Measurements from ENCODE around the gene ZNF804A.

The ZNF804A gene

GRCh38 chr2:184598316-184599053 lies at the start of gene ZNF804A:
Gene ZNF804A (plus strand): TSS chr2:184598529. CDS start chr2:184598960, 431 bp downstream.
- no peak for DNase-seq (ENCODE audit: low read depth, low spot score)

GRCh38 chr2:184549153-184549552 lies 49.2 kb upstream of the ZNF804A start:
- DNase-seq (ENCODE audit: low read depth, low spot score), result no peak

- DNase-seq (ENCODE audit: low read depth, low spot score), result no peak
These were observed 46.7 kb upstream of the ZNF804A start for GRCh38 chr2:184551626-184552025.

- no peak for DNase-seq (ENCODE audit: low read depth, low spot score)
These were observed 43.6 kb upstream of the ZNF804A start for GRCh38 chr2:184554736-184555135.

- no peak for DNase-seq (ENCODE audit: low read depth, low spot score)
These were observed 43.0 kb upstream of the ZNF804A start for GRCh38 chr2:184555352-184555751.

- DNase-seq (ENCODE audit: low read depth, low spot score), result no peak
These were observed 41.7 kb upstream of the ZNF804A start for GRCh38 chr2:184556639-184557038.

GRCh38 chr2:184558713-184559464 lies 39.4 kb upstream of the ZNF804A start:
- DNase-seq (ENCODE audit: low read depth, low spot score), result no peak

- DNase-seq (ENCODE audit: low read depth, low spot score), result no peak
These were observed 37.7 kb upstream of the ZNF804A start for GRCh38 chr2:184560603-184561002.

GRCh38 chr2:184562532-184562931 lies 35.8 kb upstream of the ZNF804A start:
- no peak for DNase-seq (ENCODE audit: low read depth, low spot score)

GRCh38 chr2:184564092-184564491 lies 34.2 kb upstream of the ZNF804A start:
- DNase-seq (ENCODE audit: low read depth, low spot score), result no peak

GRCh38 chr2:184566716-184567115 lies 31.6 kb upstream of the ZNF804A start:
- no peak for DNase-seq (ENCODE audit: low read depth, low spot score)

GRCh38 chr2:184577056-184577455 lies 21.3 kb upstream of the ZNF804A start:
- DNase-seq (ENCODE audit: low read depth, low spot score), result no peak

- no peak for DNase-seq (ENCODE audit: low read depth, low spot score)
These were observed 20.6 kb upstream of the ZNF804A start for GRCh38 chr2:184577743-184578142.

- no peak for DNase-seq (ENCODE audit: low read depth, low spot score)
These were observed 19.1 kb upstream of the ZNF804A start for GRCh38 chr2:184579226-184579625.

- DNase-seq (ENCODE audit: low read depth, low spot score), result no peak
These were observed 16.9 kb upstream of the ZNF804A start for GRCh38 chr2:184581391-184581790.

- DNase-seq (ENCODE audit: low read depth, low spot score), result no peak
These were observed 9.1 kb upstream of the ZNF804A start for GRCh38 chr2:184589261-184589660.

- no peak for DNase-seq (ENCODE audit: low read depth, low spot score)
These were observed 1.4 kb upstream of the ZNF804A start for GRCh38 chr2:184596819-184597411.

- peak; percentile 28 for DNase-seq (ENCODE audit: low read depth, low spot score)
These were observed 748 bp upstream of the ZNF804A start for GRCh38 chr2:184597571-184597991.

- DNase-seq (ENCODE audit: low read depth, low spot score), result no peak
These were observed 370 bp upstream of the ZNF804A start for GRCh38 chr2:184598002-184598315.

GRCh38 chr2:184599054-184599871 lies 934 bp downstream of the ZNF804A start:
- DNase-seq (ENCODE audit: low read depth, low spot score), result no peak

GRCh38 chr2:184599872-184600222 lies 1.5 kb downstream of the ZNF804A start:
- DNase-seq (ENCODE audit: low read depth, low spot score), result no peak

GRCh38 chr2:184602734-184603133 lies 4.4 kb downstream of the ZNF804A start:
- no peak for DNase-seq (ENCODE audit: low read depth, low spot score)

All from iPS DF 19.7 (cell line).